Right lobe of liver (tissue), 4 donors: ENCODE results near the gene PPFIA4.

ENCODE experiments used
- POLR2A ChIP-seq: fragments of 450-650 bp; IDR thresholded peaks from one replicate; pipeline ENCODE4 v1.6.1; 2017; ENCODE audit warnings: antibody characterized with exemption, mild to moderate bottlenecking
- TF ChIP-seq, protein P1 (sequence below), 4 donors: fragments of 200-600 bp in 3 of 4; fragments of 450-650 bp in 1 of 4; IDR thresholded peaks; one replicate each; pipeline versions ENCODE4 v1.5.1 to v1.8.0; 2016 to 2022; ENCODE audit warnings: antibody characterized with exemption in 4 of 4, mild to moderate bottlenecking in 2 of 4
- donor health status: DM: no; HTN: no; CAD: no.
- donor health status: DM: no; HTN: no; CAD: no.
- donor health status: DM: no; HTN: yes; CAD: no.

DNA sequence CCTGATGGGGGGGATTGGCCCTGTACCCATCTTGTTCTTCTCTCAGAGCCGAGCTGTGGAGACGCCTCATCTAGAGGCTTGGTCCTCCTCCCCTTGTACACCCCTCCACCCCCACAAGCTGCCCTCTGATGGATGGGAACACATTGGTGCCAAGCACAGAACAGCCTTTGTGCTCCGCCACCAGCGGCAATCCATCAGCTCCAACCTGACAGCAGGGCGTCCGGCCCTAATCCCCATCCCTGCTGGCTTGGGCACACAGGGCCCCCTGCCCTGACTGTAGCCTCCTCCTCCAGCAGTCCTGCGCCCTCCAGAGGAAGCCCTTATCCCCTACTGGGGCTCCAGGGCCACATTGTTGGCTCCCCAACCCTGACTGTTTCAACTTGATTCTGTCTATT, 63.4 kb downstream of the PPFIA4 start:
- TF ChIP-seq, protein P1, sequence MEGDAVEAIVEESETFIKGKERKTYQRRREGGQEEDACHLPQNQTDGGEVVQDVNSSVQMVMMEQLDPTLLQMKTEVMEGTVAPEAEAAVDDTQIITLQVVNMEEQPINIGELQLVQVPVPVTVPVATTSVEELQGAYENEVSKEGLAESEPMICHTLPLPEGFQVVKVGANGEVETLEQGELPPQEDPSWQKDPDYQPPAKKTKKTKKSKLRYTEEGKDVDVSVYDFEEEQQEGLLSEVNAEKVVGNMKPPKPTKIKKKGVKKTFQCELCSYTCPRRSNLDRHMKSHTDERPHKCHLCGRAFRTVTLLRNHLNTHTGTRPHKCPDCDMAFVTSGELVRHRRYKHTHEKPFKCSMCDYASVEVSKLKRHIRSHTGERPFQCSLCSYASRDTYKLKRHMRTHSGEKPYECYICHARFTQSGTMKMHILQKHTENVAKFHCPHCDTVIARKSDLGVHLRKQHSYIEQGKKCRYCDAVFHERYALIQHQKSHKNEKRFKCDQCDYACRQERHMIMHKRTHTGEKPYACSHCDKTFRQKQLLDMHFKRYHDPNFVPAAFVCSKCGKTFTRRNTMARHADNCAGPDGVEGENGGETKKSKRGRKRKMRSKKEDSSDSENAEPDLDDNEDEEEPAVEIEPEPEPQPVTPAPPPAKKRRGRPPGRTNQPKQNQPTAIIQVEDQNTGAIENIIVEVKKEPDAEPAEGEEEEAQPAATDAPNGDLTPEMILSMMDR (IDR thresholded peaks at IDR 0.05), result no peak
- no peak for TF ChIP-seq POLR2A
